Activated CD4-positive, alpha-beta T cell treated with anti-CD3 and anti-CD28 coated beads for 36 hours (primary cell): ENCODE results near the gene EPB41L5. TPM values are rescaled to one million over a fixed set of nuclear protein-coding genes. Genes with fewer than 3 reads are reported as not detected.

Experiments used
- ATAC-seq: fragments of 200-7000 bp; cut with Tn5 transposase; one replicate; pipeline ENCODE4 v1.10.0; 2021; ENCODE audit warnings: mild to moderate bottlenecking, moderate library complexity
- CTCF ChIA-PET: fragments of 350-600 bp; sonication (Branson Sonifier 250); formaldehyde crosslinking; loops from one replicate; lab custom pipeline; 2021; ENCODE audit warnings: antibody characterized with exemption; lab: Charles Lee
- POLR2A ChIA-PET: fragments of 350-600 bp; sonication (Branson Sonifier 250); formaldehyde crosslinking; loops from one replicate; lab custom pipeline; 2021; ENCODE audit warnings: antibody characterized with exemption, inconsistent platforms; lab: Charles Lee
- DNase-seq: peaks from one replicate; pipeline ENCODE4 v3.0.0-alpha.2; 2020
- H3K27ac Mint-ChIP-seq: one replicate; pipeline ENCODE4 v1.8.0; 2021; ENCODE audit warnings: mixed read lengths
- H3K27me3 Mint-ChIP-seq: one replicate; pipeline ENCODE4 v1.8.0; 2021; ENCODE audit warnings: mixed read lengths
- H3K36me3 Mint-ChIP-seq: one replicate; pipeline ENCODE4 v1.8.0; 2021; ENCODE audit warnings: low read depth, mixed read lengths
- H3K4me1 Mint-ChIP-seq: one replicate; pipeline ENCODE4 v1.8.0; 2021; ENCODE audit warnings: mixed read lengths
- H3K4me3 Mint-ChIP-seq: one replicate; pipeline ENCODE4 v1.8.0; 2021; ENCODE audit warnings: mild to moderate bottlenecking, moderate library complexity, mixed read lengths
- H3K9me3 Mint-ChIP-seq: one replicate; pipeline ENCODE4 v1.8.0; 2021; ENCODE audit warnings: low read depth, mixed read lengths
- intact Hi-C, 2 experiments: fragments of 100-400 bp; cut with DNase I in 1 of 2; cut with micrococcal nuclease in 1 of 2; formaldehyde crosslinking; loops; one replicate each; pipeline versions ENCODE4 v1.14.2 to v1.15.1; 2022 to 2024; cut with DNase I, micrococcal nuclease
- total RNA-seq, 2 experiments: library from RNA; stranded (reverse); gene quantifications; one replicate each; pipeline ENCODE4 v1.2.3, GENCODE V29; 2021

Gene EPB41L5
- total RNA-seq, 2 experiments from 2014 or later = 2.2 to 2.4 TPM

- Mint-ChIP-seq H3K4me1 (peaks cover 63% of the 10 kb centered on the region), H3K36me3 (peaks cover 34% of the 10 kb centered on the region), H3K27ac (no peak overlapping the region), H3K4me3 (peak overlapping the region; percentile 9), H3K9me3 (peaks cover 11% of the 10 kb centered on the region), H3K27me3 (no peaks in the 10 kb centered on the region)
- ATAC-seq (no peak), DNase-seq (no peak)
- CTCF ChIA-PET = interaction anchor here (0.5 kb wide), 1 partner anchor 451 kb away, joined by 3 read pairs; no protein-coding TSS in a partner anchor
- intact Hi-C loops = no loop called here
- POLR2A ChIA-PET = interaction anchor here (0.7 kb wide), 1 partner anchor 469 kb away, joined by 5 read pairs; no protein-coding TSS in a partner anchor
Observed at GRCh38 chr2:120224735-120225548, 212.1 kb downstream of the EPB41L5 start.

- ATAC-seq (no peak), DNase-seq (no peak)
- H3K27me3 Mint-ChIP-seq = no peaks in the 10 kb centered on the region
- ChIA-PET CTCF (no interaction called here), POLR2A (no interaction called here)
- H3K27ac Mint-ChIP-seq = no peak overlapping the region
- peaks cover 11% of the 10 kb centered on the region for H3K9me3 Mint-ChIP-seq
- H3K4me3 Mint-ChIP-seq = no peak overlapping the region
- H3K36me3 Mint-ChIP-seq = peaks cover 27% of the 10 kb centered on the region
- H3K4me1 Mint-ChIP-seq = peaks cover 67% of the 10 kb centered on the region
- intact Hi-C loops = no loop called here
Observed at GRCh38 chr2:120225549-120226065, 212.7 kb downstream of the EPB41L5 start.

GRCh38 chr2:120226316-120226715, 213.4 kb downstream of the EPB41L5 start:
- Mint-ChIP-seq H3K9me3 (peaks cover 6% of the 10 kb centered on the region), H3K4me3 (no peak overlapping the region), H3K27ac (no peak overlapping the region), H3K36me3 (peaks cover 22% of the 10 kb centered on the region), H3K27me3 (no peaks in the 10 kb centered on the region), H3K4me1 (peaks cover 66% of the 10 kb centered on the region)
- intact Hi-C loops = no loop called here
- DNase-seq (no peak), ATAC-seq (no peak)
- ChIA-PET POLR2A (no interaction called here), CTCF (no interaction called here)

- POLR2A ChIA-PET = interaction anchor here (0.9 kb wide), 2 partner anchors 25 to 51 kb away, joined by 3 read pairs; no protein-coding TSS in a partner anchor
- Mint-ChIP-seq H3K27ac (no peak overlapping the region), H3K4me3 (no peak overlapping the region), H3K4me1 (peaks cover 60% of the 10 kb centered on the region), H3K9me3 (peaks cover 1% of the 10 kb centered on the region), H3K36me3 (peaks cover 12% of the 10 kb centered on the region), H3K27me3 (no peaks in the 10 kb centered on the region)
- intact Hi-C loops = no loop called here
- DNase-seq (peak; percentile 69), ATAC-seq (peak; percentile 28)
- CTCF ChIA-PET = interaction anchor here (1.0 to 1.5 kb wide), 4 partner anchors 13 to 86 kb away, joined by 3 to 8 read pairs (median 3); no protein-coding TSS in a partner anchor
Observed at GRCh38 chr2:120227111-120227991, 214.5 kb downstream of the EPB41L5 start.

- no peak overlapping the region for H3K4me3 Mint-ChIP-seq
Observed at GRCh38 chr2:120228503-120228902, 215.6 kb downstream of the EPB41L5 start.

More at GRCh38 chr2:120228503-120228902, 215.6 kb downstream of the EPB41L5 start:
- no peak for ATAC-seq
- POLR2A ChIA-PET = interaction anchor here (0.9 kb wide), 1 partner anchor 52 kb away, joined by 3 read pairs; no protein-coding TSS in a partner anchor
- H3K36me3 Mint-ChIP-seq = peaks cover 8% of the 10 kb centered on the region
- peak overlapping the region; percentile 16 for H3K27ac Mint-ChIP-seq
- no peaks in the 10 kb centered on the region for H3K27me3 Mint-ChIP-seq
- intact Hi-C loops = no loop called here
- H3K4me1 Mint-ChIP-seq = peaks cover 68% of the 10 kb centered on the region
- CTCF ChIA-PET = interaction anchor here (1.0 to 1.5 kb wide), 4 partner anchors 12 to 85 kb away, joined by 3 to 8 read pairs (median 3); no protein-coding TSS in a partner anchor
- no peak for DNase-seq
- no peaks in the 10 kb centered on the region for H3K9me3 Mint-ChIP-seq

Other genes with a start within 250 kb of the EPB41L5 start
- gene TMEM185B, start 210.3 kb downstream of the EPB41L5 start, total RNA-seq = 10 to 100 TPM; 15.9 to 17.3 TPM
- gene RALB, start 239.8 kb downstream of the EPB41L5 start, total RNA-seq = 10 to 100 TPM; 34.0 to 34.3 TPM